Measurements from ENCODE around the gene ELANE.
"Not testable (repeated sequence)": the region's sequence is repeated elsewhere in the genome, so short reads cannot be mapped to it uniquely, and the experiment has no call there.

The ELANE gene

GRCh38 chr19:814152-815078 is 37.7 kb upstream of the ELANE start:
- DNase-seq (ENCODE audit: low read depth, low spot score) = no peak

- DNase-seq (ENCODE audit: low read depth, low spot score) = no peak
Observed at GRCh38 chr19:815079-815774, 36.9 kb upstream of the ELANE start.

GRCh38 chr19:815775-816499 is 36.2 kb upstream of the ELANE start:
- DNase-seq (ENCODE audit: low read depth, low spot score) = no peak

GRCh38 chr19:816500-816857 is 35.6 kb upstream of the ELANE start:
- no peak for DNase-seq (ENCODE audit: low read depth, low spot score)

GRCh38 chr19:820212-820611 is 31.9 kb upstream of the ELANE start:
- DNase-seq (ENCODE audit: low read depth, low spot score) = not testable (repeated sequence)

GRCh38 chr19:821231-821824 is 30.8 kb upstream of the ELANE start:
- no peak for DNase-seq (ENCODE audit: low read depth, low spot score)

- no peak for DNase-seq (ENCODE audit: low read depth, low spot score)
Observed at GRCh38 chr19:821825-822503, 30.1 kb upstream of the ELANE start, which contains the start of gene PLPPR3. Gene PLPPR3 (minus strand): TSS chr19:821955. CDS start chr19:821559, 396 bp downstream.

- no peak for DNase-seq (ENCODE audit: low read depth, low spot score)
Observed at GRCh38 chr19:823565-824121, 28.5 kb upstream of the ELANE start.

GRCh38 chr19:824885-825284 is 27.2 kb upstream of the ELANE start:
- no peak for DNase-seq (ENCODE audit: low read depth, low spot score)

- DNase-seq (ENCODE audit: low read depth, low spot score) = no peak
Observed at GRCh38 chr19:825897-826644, 26.0 kb upstream of the ELANE start.

GRCh38 chr19:827314-827709 is 24.8 kb upstream of the ELANE start:
- no peak for DNase-seq (ENCODE audit: low read depth, low spot score)

GRCh38 chr19:827710-828321 is 24.3 kb upstream of the ELANE start, which contains the start of gene AZU1:
Gene AZU1 (plus strand): TSS chr19:827837. CDS start chr19:827847, 10 bp downstream.
- no peak for DNase-seq (ENCODE audit: low read depth, low spot score)

GRCh38 chr19:829129-829758 is 22.9 kb upstream of the ELANE start:
- DNase-seq (ENCODE audit: low read depth, low spot score) = no peak

- no peak for DNase-seq (ENCODE audit: low read depth, low spot score)
Observed at GRCh38 chr19:831407-832369, 20.4 kb upstream of the ELANE start.

GRCh38 chr19:834216-834615 is 17.9 kb upstream of the ELANE start:
- no peak for DNase-seq (ENCODE audit: low read depth, low spot score)

GRCh38 chr19:835210-835810 is 16.8 kb upstream of the ELANE start:
- no peak for DNase-seq (ENCODE audit: low read depth, low spot score)

- DNase-seq (ENCODE audit: low read depth, low spot score) = no peak
Observed at GRCh38 chr19:840519-841206, 11.4 kb upstream of the ELANE start, which contains the start of gene PRTN3. Gene PRTN3 (plus strand): TSS chr19:840999. CDS start chr19:841009, 10 bp downstream.
